Activated T-helper 2 cell treated with anti-CD3 and anti-CD28 coated beads, Interferon-gamma antibody, Interleukin-2, Interleukin-4, amounts not matched to agents 10 μg/mL and 5 μg/mL and 100 μg/mL, durations not matched to agents 14 hours and 24 hours and 36 hours (primary cell): Measurements from ENCODE around the gene ABR. TPM values are rescaled to one million over a fixed set of nuclear protein-coding genes. Genes with fewer than 3 reads are reported as not detected.
A peak's percentile ranks its signal among the peaks of the same experiment; 100 is the strongest.
"Not testable (repeated sequence)": the region's sequence is repeated elsewhere in the genome, so short reads cannot be mapped to it uniquely, and the experiment has no call there.

Experiments
- DNase-seq: peaks from one replicate; pipeline ENCODE4 v3.0.0; 2021; ENCODE audit warnings: low spot score
- H3K27ac Mint-ChIP-seq: one replicate; pipeline ENCODE4 v1.8.0; 2021; ENCODE audit warnings: mixed read lengths
- H3K27me3 Mint-ChIP-seq: one replicate; pipeline ENCODE4 v1.8.0; 2021; ENCODE audit warnings: low read depth, mixed read lengths
- H3K36me3 Mint-ChIP-seq: one replicate; pipeline ENCODE4 v1.8.0; 2021; ENCODE audit warnings: low read depth, mixed read lengths
- H3K4me1 Mint-ChIP-seq: one replicate; pipeline ENCODE4 v1.8.0; 2021; ENCODE audit warnings: low read depth, mixed read lengths
- H3K4me3 Mint-ChIP-seq: one replicate; pipeline ENCODE4 v1.8.0; 2021; ENCODE audit warnings: low read depth, mild to moderate bottlenecking, moderate library complexity, mixed read lengths
- H3K9me3 Mint-ChIP-seq: one replicate; pipeline ENCODE4 v1.8.0; 2021; ENCODE audit warnings: mixed read lengths
- intact Hi-C: fragments of 100-400 bp; cut with micrococcal nuclease; formaldehyde crosslinking; loops from one replicate; pipeline ENCODE4 v1.15.1; 2023
- total RNA-seq: library from RNA; stranded (reverse); gene quantifications from 2 replicates; pipeline ENCODE4 v1.2.3, GENCODE V29; 2022

The ABR gene
- total RNA-seq, 1 donor from 2014 or later = 69.3 TPM

- no peak overlapping the region for H3K4me3 Mint-ChIP-seq
- H3K27ac Mint-ChIP-seq = no peak overlapping the region
- peaks cover 20% of the 10 kb centered on the region for H3K9me3 Mint-ChIP-seq
- intact Hi-C loops = no loop called here
- H3K4me1 Mint-ChIP-seq = no peaks in the 10 kb centered on the region
- no peaks in the 10 kb centered on the region for H3K27me3 Mint-ChIP-seq
- peaks cover 62% of the 10 kb centered on the region for H3K36me3 Mint-ChIP-seq
- DNase-seq = no peak
Observed at GRCh38 chr17:1067282-1067956, 112.4 kb downstream of the ABR start.

DNA sequence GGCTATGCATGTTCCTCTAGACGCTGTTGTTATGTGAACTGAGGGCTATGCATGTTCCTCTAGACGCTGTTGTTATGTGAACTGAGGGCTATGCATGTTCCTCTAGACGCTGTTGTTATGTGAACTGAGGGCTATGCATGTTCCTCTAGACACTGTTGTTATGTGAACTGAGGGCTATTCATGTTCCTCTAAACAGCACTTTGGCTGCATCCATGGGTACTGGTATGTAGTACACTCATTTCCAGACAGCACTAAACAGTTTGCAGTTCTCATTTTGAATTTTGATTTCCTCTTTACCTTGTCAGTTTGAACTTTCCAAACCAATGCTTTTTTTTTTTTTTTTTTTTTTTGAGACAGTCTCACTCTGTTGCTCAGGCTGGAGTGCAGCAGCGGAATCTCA is 114.4 kb downstream of the ABR start:
- Mint-ChIP-seq H3K36me3 (peaks cover 58% of the 10 kb centered on the region), H3K9me3 (peaks cover 20% of the 10 kb centered on the region)
- H3K4me3 Mint-ChIP-seq, DNase-seq, H3K4me1 Mint-ChIP-seq, H3K27me3 Mint-ChIP-seq, H3K27ac Mint-ChIP-seq, intact Hi-C loops: not testable (repeated sequence)

DNA sequence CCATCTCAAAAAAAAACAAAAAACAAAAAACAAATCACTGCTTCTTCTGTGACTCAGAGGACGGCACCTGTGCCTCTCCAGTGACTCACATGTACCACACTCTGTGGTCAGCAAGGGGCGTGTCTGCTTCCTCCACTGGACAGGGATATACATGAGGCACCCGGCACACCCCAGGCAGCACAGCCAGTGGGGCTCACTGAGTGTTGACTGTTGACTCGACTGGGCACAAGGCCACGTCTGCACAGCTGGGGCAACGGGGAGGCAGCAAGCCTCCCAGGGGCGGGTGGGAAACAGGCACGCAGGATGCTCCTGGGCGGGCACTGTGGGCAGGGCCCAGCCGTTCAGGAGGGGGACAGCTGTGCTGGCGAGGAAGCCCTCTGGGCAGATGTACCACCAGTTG is 118.8 kb downstream of the ABR start:
- Mint-ChIP-seq H3K9me3 (peaks cover 8% of the 10 kb centered on the region), H3K36me3 (peaks cover 50% of the 10 kb centered on the region), H3K4me3 (no peak overlapping the region), H3K4me1 (no peaks in the 10 kb centered on the region), H3K27me3 (no peaks in the 10 kb centered on the region), H3K27ac (no peak overlapping the region)
- DNase-seq = no peak
- intact Hi-C loops = no loop called here

GRCh38 chr17:1059131-1059795 is 120.5 kb downstream of the ABR start:
- Mint-ChIP-seq H3K36me3 (peaks cover 43% of the 10 kb centered on the region), H3K4me3 (no peak overlapping the region), H3K9me3 (peaks cover 3% of the 10 kb centered on the region), H3K27me3 (no peaks in the 10 kb centered on the region), H3K27ac (no peak overlapping the region), H3K4me1 (no peaks in the 10 kb centered on the region)
- intact Hi-C loops = no loop called here
- DNase-seq = no peak

DNA sequence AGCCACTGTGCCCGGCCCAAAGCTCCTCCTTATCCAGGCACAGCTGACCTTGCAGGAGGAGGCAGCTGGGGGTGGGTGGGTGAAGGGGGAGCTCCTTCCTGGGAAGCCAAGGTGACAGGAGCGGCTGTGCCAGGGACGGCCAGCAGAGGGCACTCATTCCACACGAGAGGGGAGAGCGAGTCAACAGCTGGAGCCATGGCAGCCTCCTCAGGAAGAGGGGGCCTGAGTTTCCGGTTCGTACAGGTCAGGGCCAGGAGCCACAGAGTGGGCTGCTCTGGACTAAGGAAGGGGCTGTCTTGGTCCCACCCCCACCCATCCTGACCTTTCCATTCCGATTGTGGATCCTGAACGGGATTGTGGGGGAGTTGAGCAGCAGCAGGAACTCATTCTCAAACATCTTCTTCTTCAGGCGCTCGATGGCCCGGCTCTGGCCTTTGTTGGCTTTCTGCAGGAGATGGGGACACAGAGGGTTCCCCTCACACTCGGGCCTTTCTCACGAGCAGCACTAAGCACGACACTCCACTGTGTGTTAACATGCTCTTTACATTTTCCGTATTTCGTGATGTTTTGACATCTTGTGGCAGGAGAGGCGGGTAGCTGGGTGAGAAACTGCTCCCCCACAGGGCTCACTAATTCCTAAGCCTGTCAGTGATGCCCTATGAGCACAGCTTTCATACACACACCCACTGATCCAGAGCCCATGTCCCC is 121.2 kb downstream of the ABR start:
- Mint-ChIP-seq H3K4me3 (no peak overlapping the region), H3K36me3 (peaks cover 46% of the 10 kb centered on the region)
- intact Hi-C loops = no loop called here

GRCh38 chr17:1056761-1057160 is 123.0 kb downstream of the ABR start:
- Mint-ChIP-seq H3K27me3 (no peaks in the 10 kb centered on the region), H3K36me3 (peaks cover 36% of the 10 kb centered on the region), H3K4me1 (no peaks in the 10 kb centered on the region), H3K9me3 (no peaks in the 10 kb centered on the region), H3K4me3 (no peak overlapping the region), H3K27ac (no peak overlapping the region)
- no peak for DNase-seq
- intact Hi-C loops = no loop called here

More for the DNA sequence above, 121.2 kb downstream of the ABR start:
- DNase-seq = peak; percentile 34
- Mint-ChIP-seq H3K27ac (no peak overlapping the region), H3K9me3 (peaks cover 3% of the 10 kb centered on the region), H3K4me1 (no peaks in the 10 kb centered on the region), H3K27me3 (no peaks in the 10 kb centered on the region)

DNA sequence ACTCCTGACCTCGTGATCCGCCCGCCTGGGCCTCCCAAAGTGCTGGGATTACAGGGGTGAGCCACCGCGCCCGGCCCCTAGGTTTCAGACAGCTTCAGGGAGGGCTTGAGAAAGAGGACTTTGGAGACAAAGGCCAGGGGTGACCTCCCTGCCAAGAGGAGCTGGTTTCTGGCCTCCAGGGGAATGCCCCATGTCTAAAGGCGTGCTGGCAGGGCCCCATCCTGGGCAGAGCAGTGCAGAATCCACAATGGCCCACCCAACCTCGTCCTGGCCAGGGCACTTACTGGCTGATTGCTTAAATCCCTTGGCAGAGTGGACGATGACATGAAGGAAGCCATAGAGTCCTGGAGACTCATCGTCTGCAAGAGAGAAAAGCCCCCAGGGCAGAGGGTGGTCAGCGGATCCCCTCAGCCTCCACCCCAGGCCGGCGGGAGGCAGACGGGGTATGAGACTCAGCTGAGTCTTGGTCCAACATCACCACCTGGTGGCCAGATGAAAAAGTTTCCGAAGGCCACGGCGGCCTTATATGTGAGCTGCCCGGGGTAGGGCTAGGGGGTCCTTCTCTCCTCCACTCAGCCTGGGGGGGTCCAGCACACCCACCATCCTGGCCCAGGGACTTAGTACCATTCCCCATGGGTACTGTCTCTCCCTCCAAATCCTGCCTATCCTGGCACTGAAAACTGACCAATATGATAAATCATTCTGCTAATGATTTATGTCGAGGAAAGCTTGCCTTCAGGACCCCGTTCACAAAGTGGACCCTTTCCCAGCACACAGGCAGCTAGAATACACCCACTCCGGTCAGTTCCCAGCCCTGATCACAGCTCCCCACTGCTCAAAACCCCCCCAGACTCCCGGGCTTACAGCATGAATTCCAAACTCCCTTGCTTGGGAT is 123.8 kb downstream of the ABR start:
- no peaks in the 10 kb centered on the region for H3K27me3 Mint-ChIP-seq
- no peaks in the 10 kb centered on the region for H3K9me3 Mint-ChIP-seq
- no peak overlapping the region for H3K27ac Mint-ChIP-seq
- H3K4me1 Mint-ChIP-seq = no peaks in the 10 kb centered on the region
- intact Hi-C loops = no loop called here
- no peak for DNase-seq
- peaks cover 34% of the 10 kb centered on the region for H3K36me3 Mint-ChIP-seq
- no peak overlapping the region for H3K4me3 Mint-ChIP-seq

DNA sequence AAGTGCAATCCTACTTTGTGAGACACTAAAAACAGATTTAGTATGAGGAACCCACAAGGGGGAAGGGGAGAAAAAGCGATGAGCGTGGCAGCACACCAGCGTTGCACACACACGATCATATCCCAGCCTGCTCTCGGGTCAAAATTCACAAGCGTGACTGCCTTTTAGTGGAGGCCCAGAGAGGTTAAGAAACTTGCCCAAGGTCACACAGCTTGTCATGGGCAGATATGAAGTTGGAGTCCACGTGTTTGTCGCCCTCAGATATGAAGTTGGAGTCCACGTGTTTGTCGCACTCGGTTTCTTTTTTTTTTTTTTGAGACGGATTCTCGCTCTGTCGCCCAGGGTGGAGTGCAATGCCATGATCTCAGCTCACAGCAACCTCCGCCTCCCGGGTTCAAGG is 124.5 kb downstream of the ABR start:
- peaks cover 33% of the 10 kb centered on the region for H3K36me3 Mint-ChIP-seq
- no peaks in the 10 kb centered on the region for H3K4me1 Mint-ChIP-seq
- DNase-seq = no peak
- intact Hi-C loops = no loop called here
- no peaks in the 10 kb centered on the region for H3K27me3 Mint-ChIP-seq
- no peak overlapping the region for H3K4me3 Mint-ChIP-seq
- H3K27ac Mint-ChIP-seq = no peak overlapping the region
- H3K9me3 Mint-ChIP-seq = no peaks in the 10 kb centered on the region

- no peak overlapping the region for H3K4me3 Mint-ChIP-seq
- intact Hi-C loops = no loop called here
- no peak overlapping the region for H3K27ac Mint-ChIP-seq
- H3K9me3 Mint-ChIP-seq = no peaks in the 10 kb centered on the region
- H3K27me3 Mint-ChIP-seq = no peaks in the 10 kb centered on the region
- no peaks in the 10 kb centered on the region for H3K4me1 Mint-ChIP-seq
- DNase-seq = no peak
- H3K36me3 Mint-ChIP-seq = peaks cover 34% of the 10 kb centered on the region
Observed at GRCh38 chr17:1054656-1055055, 125.1 kb downstream of the ABR start.

GRCh38 chr17:1053661-1054360 is 126.0 kb downstream of the ABR start:
- intact Hi-C loops = no loop called here
- no peak for DNase-seq
- Mint-ChIP-seq H3K27ac (no peak overlapping the region), H3K4me3 (no peak overlapping the region), H3K27me3 (no peaks in the 10 kb centered on the region), H3K36me3 (peaks cover 28% of the 10 kb centered on the region), H3K4me1 (no peaks in the 10 kb centered on the region), H3K9me3 (no peaks in the 10 kb centered on the region)

DNA sequence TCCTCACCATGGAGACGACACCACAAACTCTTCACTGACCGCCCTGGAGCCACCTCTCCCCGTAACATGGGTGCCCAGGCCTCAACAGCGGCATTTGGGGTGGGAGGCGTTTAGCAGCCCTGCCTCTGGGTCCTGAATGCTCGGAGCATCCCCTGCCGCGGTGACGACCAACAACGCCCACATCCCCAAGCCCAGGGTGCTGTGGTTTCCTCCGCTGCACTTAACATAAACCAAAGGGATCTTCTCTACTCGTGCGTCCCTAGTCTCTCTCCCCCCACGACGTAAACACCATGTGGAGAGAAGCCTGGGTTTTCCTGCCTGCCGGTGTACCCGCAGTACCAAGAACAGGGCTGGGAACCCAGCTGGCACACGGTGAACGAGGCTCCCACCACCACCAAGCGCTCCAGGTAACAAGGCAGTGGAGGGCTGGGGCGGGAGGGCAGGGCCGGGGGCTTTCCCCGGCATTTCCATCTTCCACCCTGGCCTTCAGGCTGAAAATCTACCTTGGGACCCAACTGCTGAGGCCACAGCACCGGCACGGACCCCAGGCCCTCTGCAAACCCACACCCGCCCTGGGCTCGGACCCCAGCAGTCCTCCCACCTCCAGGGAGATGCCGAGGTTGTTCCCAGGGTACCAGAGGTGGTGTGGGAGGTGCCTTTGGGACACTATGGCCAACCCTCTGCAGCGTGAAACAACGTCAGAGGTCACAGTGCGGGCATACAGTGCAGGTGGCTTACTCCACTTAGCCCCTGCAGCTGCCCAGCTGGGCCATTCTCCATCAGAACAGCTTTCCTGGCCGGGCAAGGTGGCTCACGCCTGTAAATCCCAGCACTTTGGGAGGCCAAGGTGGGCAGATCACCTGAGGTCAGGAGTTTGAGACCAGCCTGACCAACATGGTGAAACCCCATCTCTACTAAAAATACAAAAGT is 128.5 kb downstream of the ABR start:
- DNase-seq = no peak
- Mint-ChIP-seq H3K4me3 (no peak overlapping the region), H3K27me3 (no peaks in the 10 kb centered on the region), H3K4me1 (no peaks in the 10 kb centered on the region), H3K27ac (no peak overlapping the region), H3K9me3 (no peaks in the 10 kb centered on the region), H3K36me3 (peaks cover 10% of the 10 kb centered on the region)
- intact Hi-C loops = no loop called here
